GM19035 (cell line): ENCODE data around the gene HEXIM2.

Experiments used
- ATAC-seq: cut with Tn5 transposase; IDR thresholded peaks from one replicate; pipeline ENCODE4 v1.9.1; 2021; ENCODE audit not compliant: unreplicated experiment

The HEXIM2 gene

DNA sequence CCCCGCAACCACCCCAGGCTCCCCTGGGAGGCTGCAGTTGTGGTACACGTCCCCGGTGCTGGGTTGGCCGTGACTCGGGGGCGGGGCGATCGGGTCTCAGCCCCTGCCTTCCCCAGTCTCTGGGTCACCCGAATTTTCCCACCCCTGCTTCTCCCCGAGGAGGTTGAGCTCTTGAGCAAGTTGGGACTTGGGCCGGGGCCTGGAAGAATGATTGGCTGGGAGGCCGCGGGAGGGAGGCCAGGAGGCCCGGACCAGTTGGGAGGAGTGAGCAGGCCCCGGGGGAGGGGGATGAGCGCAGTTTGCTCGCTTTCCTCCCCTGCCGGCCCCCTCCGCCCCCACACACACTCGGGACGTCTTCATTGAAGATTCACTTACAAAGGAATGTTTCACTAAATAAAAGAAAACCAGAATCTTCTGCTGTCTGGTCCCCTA, 17.9 kb upstream of the HEXIM2 start:
- ATAC-seq, result no peak

DNA sequence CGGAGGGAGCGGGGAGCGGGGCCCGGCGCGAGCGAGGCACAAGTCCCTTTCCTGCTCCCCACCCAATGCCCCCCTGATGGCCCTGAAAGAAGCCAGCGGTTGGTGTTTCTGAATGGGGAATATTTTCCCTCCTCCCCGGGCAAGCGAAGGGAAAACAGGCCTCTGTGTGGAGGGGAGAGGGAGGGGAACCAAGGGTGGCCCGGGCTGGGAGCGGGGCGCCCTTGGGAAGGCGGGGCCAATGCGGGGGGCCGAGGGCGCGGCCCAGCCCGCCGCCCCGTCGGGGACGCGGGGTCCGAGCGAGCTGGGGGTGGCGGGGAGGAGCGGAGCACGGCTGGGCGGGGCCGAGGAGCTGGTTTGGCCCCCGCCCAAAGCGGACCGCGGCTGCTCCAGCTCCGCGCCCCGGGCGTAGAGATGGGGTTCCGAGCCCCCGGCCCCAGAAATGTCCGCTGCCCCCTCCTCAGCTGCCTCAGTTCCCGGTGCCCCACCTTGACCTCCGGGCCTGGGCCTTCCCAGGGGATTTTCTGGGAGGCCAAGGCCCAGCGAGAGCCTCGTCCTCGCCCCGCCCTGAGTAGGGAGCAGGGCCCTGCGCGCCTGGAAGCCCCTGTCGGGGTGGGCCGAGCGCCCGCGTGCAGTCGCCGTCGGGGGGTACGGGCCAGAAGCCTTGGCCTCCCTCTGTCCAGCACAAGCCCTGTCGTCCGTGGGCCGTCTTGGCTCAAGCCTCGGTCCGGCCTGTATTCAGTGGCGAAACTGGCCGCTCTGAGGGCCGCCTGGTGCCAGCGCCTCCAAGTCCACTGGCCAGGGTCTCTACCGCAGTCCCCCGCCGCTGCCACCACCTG, 17.3 kb upstream of the HEXIM2 start:
- ATAC-seq, result no peak

DNA sequence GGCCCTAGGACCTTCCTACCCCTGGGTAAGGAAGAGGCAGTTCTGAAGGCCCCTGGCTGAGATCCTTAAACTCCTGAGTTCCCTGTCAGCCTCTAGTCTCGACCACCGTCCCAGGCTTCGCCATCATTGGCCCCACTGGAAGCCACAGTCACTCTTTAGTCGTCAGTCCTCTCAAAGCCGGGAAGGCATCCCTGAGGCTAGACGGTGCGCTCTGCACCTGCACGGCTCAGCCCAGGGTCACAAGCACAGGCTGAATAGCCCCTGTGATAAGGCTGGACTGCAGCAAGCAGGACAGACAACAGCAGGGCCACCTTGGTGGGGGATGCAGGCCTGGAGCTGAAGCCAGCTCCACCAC, 16.7 kb upstream of the HEXIM2 start:
- no peak for ATAC-seq

DNA sequence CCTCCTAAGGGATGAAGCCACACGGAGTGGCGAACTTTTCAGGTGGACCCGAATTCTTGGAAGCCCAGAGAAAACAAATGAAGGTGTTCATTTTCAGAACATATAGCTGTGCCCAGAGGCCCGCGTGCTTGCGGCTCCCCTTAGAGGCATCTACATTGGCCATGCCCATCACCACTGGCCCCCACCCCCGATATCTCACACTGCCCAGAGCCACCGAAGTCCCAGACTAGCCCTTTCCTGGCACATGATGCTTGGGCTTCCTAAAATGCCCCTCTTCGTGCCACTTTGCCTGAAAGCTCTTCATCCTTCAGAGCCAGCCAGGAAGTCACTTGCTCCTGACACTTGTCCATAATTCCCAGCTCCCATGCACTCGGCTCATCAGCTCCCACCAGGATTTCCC, 15.5 kb upstream of the HEXIM2 start:
- no peak for ATAC-seq

DNA sequence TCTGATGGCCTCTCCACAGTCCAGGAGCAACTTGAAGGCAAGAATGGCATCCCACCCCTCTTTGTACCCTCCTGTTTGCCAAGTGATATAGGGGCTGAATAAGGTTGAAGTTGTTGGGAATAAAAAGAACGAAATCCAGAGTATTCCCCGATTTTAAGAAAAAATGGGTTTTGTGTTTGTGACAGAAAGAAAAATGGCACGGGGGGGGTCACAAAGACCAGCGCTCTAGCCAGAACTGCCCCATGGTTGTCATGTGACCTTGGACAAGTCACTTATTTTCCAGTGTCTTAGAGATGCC, 15.1 kb upstream of the HEXIM2 start:
- no peak for ATAC-seq

DNA sequence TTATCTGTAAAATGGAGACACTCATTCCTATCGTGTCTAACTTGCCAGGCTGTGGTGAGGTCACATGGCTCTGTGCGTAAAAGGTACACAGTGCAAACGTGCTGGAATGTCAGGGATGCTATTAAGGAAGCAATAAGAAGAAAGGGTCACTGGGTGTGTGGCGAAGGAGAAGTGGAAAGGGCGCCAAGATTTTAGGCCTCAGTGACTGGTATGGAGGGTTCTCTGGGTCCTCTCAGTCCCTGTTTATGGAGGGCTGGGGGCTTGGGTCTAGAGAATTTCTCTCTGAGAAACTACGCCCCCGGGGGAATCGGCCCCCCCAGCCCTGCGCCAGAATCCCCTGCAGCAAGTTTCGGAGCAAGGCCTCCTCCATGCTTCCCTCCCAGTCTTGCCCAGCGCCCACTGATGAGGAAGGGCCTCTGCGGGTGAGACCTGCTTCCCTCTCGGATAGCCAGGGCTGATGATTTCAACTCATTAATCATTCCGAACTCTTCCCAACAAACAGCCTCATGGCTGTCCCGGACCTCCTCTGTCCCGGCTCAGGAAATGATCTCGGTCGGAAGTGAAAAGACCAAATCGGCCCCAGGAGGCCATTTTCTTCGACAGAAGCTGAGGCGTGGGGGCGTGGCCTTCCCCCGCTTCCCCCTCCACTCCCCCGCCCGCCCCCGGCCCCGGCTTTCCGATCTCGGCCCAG, 14.6 kb upstream of the HEXIM2 start:
- ATAC-seq, result peak; percentile 3

DNA sequence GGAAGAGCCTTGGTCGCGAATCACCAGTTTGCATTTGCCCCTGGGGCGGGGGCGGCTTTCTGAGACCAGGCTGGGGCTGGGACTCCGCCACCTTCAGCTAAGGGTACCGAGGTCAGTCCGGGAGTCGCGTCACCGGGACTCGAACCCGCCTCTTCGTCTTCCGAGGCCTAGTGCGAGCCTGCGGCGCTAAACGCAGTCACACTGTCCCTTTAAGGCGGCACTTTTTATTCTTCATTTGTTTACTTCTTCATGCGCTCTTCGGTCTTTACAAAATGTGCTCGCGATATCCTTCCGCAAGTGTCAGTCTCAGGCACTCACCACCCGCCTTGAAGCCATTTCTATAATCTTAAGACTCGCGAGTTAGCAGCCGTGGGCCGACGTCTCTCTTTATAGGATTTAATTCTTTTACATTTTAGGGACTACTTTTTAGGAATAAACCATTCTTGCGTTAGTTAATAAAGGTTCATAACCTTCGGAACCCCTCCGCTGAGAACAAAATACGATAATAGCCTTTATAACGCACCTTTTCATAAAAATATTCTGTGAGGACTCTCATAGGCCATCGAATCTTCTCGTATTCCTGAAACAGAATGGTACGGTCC, 14.0 kb upstream of the HEXIM2 start:
- ATAC-seq, result peak; percentile 29

DNA sequence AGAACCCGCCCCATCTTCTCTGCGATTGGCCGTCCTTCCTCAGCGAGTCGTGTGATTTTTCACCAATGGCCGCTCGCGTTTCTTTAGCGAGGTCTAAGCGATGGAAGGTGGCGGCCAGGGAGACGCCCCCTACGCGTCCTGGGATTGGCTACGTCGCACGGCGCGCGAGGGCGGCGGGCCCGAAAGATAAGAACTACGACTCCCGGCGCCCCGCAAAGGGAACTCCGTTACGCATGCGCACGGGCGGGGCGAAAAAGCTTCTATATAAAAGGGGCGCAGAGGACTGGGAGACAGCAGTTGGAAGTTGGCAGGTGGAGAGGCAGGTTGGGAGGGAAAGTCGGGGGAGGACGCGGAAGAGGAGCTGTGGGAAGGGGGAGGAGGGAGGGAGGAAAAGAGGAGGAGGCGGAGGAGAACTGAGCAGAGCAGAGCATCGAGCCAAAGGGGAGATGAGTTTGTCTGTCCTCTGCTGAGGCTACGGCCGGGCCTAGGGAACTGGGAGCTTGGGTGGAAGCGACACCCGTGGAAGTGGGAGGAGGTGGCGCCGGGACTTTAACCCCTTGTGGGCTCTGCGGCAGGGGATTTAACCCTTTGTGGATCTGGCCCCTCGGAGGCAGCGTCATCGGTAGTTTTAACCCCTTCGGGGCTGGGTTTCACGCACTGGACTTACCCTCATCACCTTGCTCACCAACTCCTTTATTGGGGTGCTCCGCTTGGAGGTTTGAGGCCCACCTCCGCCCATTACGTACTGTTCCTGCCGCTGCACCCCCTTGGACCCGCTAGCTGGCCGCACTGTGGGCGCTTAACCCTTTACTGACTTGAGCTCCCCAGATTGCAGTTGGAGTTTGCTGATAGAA, 13.3 kb upstream of the HEXIM2 start, which contains the start of gene HEXIM1:
Gene HEXIM1 (plus strand): TSS at position 293 of the 854 bp plus-strand sequence. CDS start 716 bp downstream, outside the sequence.
- ATAC-seq, result peak; percentile 62

DNA sequence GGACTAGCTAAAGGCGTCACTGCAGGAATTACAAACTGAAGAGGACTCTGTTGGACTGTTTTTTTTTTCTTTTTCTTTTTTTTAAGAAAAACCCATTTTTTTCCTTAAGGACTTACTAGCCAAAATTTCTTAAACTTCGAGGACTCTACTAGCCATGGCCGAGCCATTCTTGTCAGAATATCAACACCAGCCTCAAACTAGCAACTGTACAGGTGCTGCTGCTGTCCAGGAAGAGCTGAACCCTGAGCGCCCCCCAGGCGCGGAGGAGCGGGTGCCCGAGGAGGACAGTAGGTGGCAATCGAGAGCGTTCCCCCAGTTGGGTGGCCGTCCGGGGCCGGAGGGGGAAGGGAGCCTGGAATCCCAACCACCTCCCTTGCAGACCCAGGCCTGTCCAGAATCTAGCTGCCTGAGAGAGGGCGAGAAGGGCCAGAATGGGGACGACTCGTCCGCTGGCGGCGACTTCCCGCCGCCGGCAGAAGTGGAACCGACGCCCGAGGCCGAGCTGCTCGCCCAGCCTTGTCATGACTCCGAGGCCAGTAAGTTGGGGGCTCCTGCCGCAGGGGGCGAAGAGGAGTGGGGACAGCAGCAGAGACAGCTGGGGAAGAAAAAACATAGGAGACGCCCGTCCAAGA, 12.5 kb upstream of the HEXIM2 start:
- ATAC-seq, result no peak

DNA sequence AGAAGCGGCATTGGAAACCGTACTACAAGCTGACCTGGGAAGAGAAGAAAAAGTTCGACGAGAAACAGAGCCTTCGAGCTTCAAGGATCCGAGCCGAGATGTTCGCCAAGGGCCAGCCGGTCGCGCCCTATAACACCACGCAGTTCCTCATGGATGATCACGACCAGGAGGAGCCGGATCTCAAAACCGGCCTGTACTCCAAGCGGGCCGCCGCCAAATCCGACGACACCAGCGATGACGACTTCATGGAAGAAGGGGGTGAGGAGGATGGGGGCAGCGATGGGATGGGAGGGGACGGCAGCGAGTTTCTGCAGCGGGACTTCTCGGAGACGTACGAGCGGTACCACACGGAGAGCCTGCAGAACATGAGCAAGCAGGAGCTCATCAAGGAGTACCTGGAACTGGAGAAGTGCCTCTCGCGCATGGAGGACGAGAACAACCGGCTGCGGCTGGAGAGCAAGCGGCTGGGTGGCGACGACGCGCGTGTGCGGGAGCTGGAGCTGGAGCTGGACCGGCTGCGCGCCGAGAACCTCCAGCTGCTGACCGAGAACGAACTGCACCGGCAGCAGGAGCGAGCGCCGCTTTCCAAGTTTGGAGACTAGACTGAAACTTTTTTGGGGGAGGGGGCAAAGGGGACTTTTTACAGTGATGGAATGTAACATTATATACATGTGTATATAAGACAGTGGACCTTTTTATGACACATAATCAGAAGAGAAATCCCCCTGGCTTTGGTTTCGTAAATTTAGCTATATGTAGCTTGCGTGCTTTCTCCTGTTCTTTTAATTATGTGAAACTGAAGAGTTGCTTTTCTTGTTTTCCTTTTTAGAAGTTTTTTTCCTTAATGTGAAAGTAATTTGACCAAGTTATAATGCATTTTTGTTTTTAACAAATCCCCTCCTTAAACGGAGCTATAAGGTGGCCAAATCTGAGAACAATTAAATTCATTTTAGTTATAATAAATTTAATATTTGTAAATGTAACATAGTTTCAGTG, 11.7 kb upstream of the HEXIM2 start:
- no peak for ATAC-seq

DNA sequence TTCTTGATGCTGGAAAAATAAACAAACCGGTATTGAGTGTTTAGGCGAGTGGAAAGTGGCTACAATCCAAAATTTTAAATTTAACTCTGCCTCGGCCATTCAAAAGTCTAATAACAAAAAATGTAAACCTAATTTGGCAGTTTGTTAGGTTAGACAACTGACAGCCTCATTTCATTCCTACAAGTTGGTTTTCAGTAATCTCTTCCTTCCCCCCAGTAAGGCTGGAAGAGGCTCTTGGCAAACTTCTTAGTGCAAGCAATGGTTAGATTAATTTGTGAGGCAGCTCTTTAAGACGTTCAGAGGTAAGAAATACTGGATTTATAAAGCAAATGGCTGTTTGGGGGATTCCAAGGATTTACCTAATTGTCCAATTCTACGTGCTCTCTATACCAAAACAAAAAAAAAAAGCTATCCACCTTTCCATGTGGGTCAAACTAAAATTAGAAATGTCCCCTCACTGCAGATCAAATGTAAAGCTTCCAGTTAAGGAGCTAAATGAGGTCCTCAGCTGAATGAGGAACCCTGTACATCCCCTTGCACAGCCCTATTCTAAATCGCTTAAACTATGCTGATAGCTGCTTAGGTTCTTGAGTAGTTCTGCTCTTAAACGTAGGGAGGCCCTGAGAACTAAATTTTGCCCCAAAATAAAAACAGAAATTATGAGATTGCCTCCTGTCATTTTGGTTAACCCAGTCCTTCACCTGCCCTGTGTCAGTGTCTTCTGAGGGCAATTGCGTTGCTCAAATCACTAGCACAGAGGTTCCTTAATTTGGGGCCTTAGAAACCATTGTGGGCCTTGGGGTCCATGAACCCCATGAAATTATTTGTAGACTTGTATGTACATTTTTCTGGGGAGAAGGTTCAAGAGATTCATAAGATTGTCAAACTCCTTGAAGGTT, 10.5 kb upstream of the HEXIM2 start:
- ATAC-seq, result no peak

DNA sequence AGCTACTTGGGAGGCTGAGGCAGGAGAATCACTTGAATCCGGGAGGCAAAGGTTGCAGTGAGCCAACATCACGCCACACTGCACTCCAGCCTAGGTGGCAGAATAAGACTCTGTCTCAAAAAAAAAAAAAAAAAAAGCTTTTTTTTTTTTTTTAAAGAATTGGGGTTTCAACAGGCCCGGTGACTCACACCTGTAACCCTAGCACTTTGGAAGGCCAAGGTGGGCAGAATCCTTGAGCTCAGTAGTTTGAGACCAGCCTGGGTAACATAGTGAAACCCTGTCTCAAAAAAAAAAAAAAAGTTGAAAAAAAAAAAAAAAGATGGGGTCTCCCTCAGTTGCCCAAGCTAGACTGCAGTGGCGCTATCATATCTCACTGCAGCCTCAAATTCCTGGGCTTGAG, 6.6 kb upstream of the HEXIM2 start:
- no peak for ATAC-seq

DNA sequence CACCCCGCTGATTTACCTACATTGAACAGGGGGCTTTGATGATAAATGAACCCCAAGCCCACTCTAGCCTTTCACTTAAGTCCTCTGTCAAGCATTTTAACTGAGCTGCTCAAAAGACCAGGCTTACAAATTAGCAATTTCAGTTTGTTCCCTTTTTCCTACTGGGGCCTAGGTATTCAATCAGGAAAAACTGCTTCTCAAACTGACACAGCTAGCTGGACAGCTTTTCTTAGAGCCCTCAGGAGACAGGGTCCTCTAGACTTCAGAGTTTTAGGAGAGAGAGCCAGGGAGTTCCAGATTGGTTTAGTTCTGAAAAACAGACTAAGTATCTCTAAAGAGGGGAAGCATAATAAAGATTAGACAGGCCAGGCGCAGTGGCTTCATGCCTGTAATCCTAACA, 6.2 kb upstream of the HEXIM2 start:
- no peak for ATAC-seq

DNA sequence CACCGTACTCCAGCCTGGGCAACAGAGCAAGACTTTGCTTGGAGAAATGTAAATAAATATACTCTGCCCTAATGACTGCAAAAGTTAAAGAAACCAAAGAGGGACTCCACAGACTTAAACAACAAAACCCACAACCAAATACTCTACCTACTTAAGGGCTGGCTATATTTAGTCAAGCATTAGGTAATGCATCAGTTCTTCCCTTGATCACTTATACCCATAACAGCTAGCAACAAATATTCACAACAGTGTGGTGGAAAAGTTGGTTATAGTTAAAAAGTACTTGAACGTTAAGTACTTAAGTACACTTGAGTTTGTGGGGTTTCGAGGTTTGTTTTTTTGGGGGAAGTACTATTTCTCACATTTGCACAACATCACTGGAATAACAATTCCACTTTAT, 5.4 kb upstream of the HEXIM2 start:
- ATAC-seq, result no peak

DNA sequence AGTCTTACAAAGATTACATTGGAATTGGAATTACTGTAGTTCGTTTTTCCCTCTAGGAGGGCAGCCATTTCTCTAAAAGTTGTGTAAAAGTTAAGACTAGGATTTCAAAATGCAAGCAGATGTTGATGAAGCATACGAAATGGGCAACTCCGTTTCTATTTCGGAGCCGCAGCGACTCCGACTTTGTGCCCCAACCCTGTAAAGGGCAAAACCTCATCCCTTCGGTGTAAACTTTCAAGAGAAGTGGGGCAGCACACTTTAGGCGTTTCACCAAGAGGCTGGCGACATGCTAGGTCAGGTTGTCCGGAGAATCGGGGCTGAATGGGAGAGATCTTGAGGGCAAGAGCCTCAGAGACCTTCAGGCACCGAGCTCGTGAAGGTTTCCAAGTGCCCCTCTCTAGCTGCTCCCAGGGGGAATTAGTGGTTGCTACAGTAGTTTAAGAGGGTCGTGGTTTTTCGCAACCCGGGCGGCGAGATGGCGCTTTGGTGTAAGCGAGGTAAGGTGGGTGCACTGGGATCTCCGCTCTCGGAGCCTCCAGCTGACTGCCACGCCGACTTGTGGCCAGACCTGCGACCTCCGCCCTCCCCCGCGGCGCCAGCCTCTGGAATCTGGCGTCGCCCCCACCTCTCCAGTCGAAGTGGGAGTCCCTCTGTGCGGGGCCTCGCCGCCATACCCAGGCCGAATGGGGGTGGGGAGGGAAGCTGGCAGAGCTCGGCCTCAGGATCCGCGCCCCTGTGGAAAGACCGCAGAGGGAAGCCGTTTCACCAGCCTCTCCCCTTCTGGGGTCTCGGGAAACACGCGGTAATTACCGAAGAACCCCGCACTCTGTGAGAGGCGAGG, 1.0 kb upstream of the HEXIM2 start:
- peak; percentile 31 for ATAC-seq

DNA sequence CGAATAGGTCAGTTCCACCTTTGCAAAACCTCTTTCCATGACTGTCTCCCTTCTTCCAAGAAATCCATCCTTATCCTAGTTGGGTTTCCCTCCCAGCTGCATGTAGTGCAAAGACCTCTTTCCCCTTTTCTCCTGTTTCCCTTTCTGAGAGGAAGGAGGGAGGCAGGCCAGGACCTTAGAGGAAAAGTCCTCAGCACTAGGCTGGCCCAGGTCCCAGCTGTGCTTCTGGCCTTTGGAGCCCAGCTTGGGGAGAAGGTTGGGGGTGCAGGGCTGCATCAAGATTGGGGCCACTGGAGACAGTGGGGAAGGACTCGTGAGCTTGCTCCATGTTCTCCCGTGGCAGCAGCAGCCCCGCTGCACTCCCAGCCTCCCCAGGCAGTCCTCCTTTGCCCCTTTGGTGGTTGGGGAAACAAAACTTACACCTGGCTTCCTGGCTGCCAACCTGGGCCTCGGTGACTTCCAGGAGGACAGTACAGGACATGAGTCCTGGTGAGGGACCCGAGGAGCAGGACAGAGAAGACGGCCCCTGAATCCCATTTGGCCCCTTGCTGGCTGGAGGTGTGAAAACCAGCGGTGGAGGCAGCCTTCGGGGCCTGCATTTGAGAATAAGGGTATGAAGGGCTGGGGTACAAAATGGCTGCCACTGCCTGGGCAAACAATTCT, 481 bp downstream of the HEXIM2 start:
- no peak for ATAC-seq

DNA sequence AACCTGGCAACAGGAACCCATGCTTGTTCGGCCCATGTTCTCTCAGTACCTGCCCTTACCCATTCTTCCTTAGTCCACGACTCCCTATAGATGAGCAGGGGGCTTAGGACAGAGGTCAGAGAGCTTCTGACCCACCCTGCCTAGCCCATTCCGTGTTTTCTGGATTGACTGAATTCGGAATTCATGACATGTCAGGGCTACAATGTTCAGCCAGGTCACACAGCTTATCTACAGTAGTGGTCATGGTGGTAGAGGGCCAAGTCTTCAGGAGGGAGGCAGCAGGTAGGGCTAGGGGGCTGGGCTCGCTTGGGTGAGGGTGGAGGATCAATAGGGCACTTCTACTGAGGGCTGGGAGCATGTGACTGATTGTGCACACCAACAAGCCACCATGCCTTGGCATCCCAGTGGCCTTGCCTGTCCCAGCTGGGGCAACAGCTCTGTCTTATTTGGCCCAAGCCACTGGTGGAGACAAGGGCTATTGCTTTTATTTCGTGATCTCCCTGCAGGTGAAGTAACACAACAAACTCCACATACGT, 3.1 kb downstream of the HEXIM2 start:
- ATAC-seq, result no peak
